GM19397 (cell line): ENCODE results near the gene SMURF1.

Experiments used
- ATAC-seq: cut with Tn5 transposase; IDR thresholded peaks from one replicate; pipeline ENCODE4 v1.9.1; 2021; ENCODE audit warnings: mild to moderate bottlenecking, moderate library complexity; ENCODE audit not compliant: unreplicated experiment

Gene SMURF1

GRCh38 chr7:99098824-99099498 lies 44.9 kb downstream of the SMURF1 start:
- ATAC-seq, result no peak

GRCh38 chr7:99098286-99098823 lies 45.6 kb downstream of the SMURF1 start:
- ATAC-seq, result no peak

GRCh38 chr7:99097730-99098129 lies 46.2 kb downstream of the SMURF1 start:
- ATAC-seq, result no peak

GRCh38 chr7:99096124-99096887 lies 47.6 kb downstream of the SMURF1 start:
- no peak for ATAC-seq

- ATAC-seq, result no peak
Measured at GRCh38 chr7:99095698-99096097, 48.2 kb downstream of the SMURF1 start.

- no peak for ATAC-seq
Measured at GRCh38 chr7:99094401-99094800, 49.5 kb downstream of the SMURF1 start.

- ATAC-seq, result no peak
Measured at GRCh38 chr7:99092064-99092720, 51.7 kb downstream of the SMURF1 start.

- ATAC-seq, result no peak
Measured at GRCh38 chr7:99090771-99091542, 53.0 kb downstream of the SMURF1 start.

GRCh38 chr7:99089914-99090629 lies 53.8 kb downstream of the SMURF1 start:
- ATAC-seq, result no peak

GRCh38 chr7:99086944-99087343 lies 57.0 kb downstream of the SMURF1 start:
- no peak for ATAC-seq

GRCh38 chr7:99086532-99086931 lies 57.4 kb downstream of the SMURF1 start:
- no peak for ATAC-seq

- no peak for ATAC-seq
Measured at GRCh38 chr7:99083733-99084132, 60.2 kb downstream of the SMURF1 start.

GRCh38 chr7:99083068-99083651 lies 60.7 kb downstream of the SMURF1 start:
- ATAC-seq, result no peak

- no peak for ATAC-seq
Measured at GRCh38 chr7:99080679-99081078, 63.2 kb downstream of the SMURF1 start.

- no peak for ATAC-seq
Measured at GRCh38 chr7:99079104-99079503, 64.8 kb downstream of the SMURF1 start.

- no peak for ATAC-seq
Measured at GRCh38 chr7:99078416-99078815, 65.5 kb downstream of the SMURF1 start.

GRCh38 chr7:99076615-99077014 lies 67.3 kb downstream of the SMURF1 start:
- no peak for ATAC-seq

GRCh38 chr7:99073839-99074446 lies 70.0 kb downstream of the SMURF1 start:
- ATAC-seq, result no peak

GRCh38 chr7:99072126-99072525 lies 71.8 kb downstream of the SMURF1 start:
- no peak for ATAC-seq
